NCI-H146 treated with DMSO at 0.1 percent for 48 hours (cell line): Measurements from ENCODE around the gene SLC16A8.

ENCODE experiments used
- DNase-seq: peaks from one replicate; lab custom pipeline; 2025; ENCODE audit not compliant: unreplicated experiment; lab: John Stamatoyannopoulos, UW

The SLC16A8 gene

GRCh38 chr22:38114484-38115398 is 30.8 kb upstream of the SLC16A8 start:
- peak; percentile 2 for DNase-seq

- DNase-seq = no peak
These were observed 28.4 kb upstream of the SLC16A8 start for GRCh38 chr22:38112381-38112780.

GRCh38 chr22:38111925-38112355 is 28.0 kb upstream of the SLC16A8 start:
- no peak for DNase-seq

- no peak for DNase-seq
These were observed 27.2 kb upstream of the SLC16A8 start for GRCh38 chr22:38110863-38111852.

- DNase-seq = no peak
These were observed 26.3 kb upstream of the SLC16A8 start, which contains the start of gene BAIAP2L2 for GRCh38 chr22:38110008-38110862. Gene BAIAP2L2 (minus strand): TSS chr22:38110684. CDS start chr22:38110525, 159 bp downstream.

- no peak for DNase-seq
These were observed 25.5 kb upstream of the SLC16A8 start for GRCh38 chr22:38109371-38110001.

GRCh38 chr22:38108561-38109319 is 24.8 kb upstream of the SLC16A8 start:
- no peak for DNase-seq

GRCh38 chr22:38107692-38108515 is 23.9 kb upstream of the SLC16A8 start:
- no peak for DNase-seq

- no peak for DNase-seq
These were observed 23.0 kb upstream of the SLC16A8 start for GRCh38 chr22:38106814-38107578.

GRCh38 chr22:38104084-38104483 is 20.1 kb upstream of the SLC16A8 start:
- no peak for DNase-seq

- no peak for DNase-seq
These were observed 19.7 kb upstream of the SLC16A8 start for GRCh38 chr22:38103641-38104040.

- no peak for DNase-seq
These were observed 14.6 kb upstream of the SLC16A8 start for GRCh38 chr22:38098410-38099249.

- no peak for DNase-seq
These were observed 13.8 kb upstream of the SLC16A8 start for GRCh38 chr22:38097557-38098409.

- DNase-seq = no peak
These were observed 13.1 kb upstream of the SLC16A8 start for GRCh38 chr22:38097058-38097457.

GRCh38 chr22:38089474-38089851 is 5.5 kb upstream of the SLC16A8 start:
- no peak for DNase-seq
